HepG2 (cell line): Measurements from ENCODE around the gene FCHO1. TPM values are rescaled to one million over a fixed set of nuclear protein-coding genes. Genes with fewer than 3 reads are reported as not detected.

Source experiments
- EEA1 ChIP-seq: sonication (generic); formaldehyde crosslinking; IDR thresholded peaks from 2 replicates; pipeline ENCODE4 v1.5.1; 2020; ENCODE audit warnings: mild to moderate bottlenecking, missing genetic modification reagents, borderline replicate concordance
- FOXK1 ChIP-seq: sonication (generic); formaldehyde crosslinking; IDR thresholded peaks from 2 replicates; pipeline ENCODE4 v1.4.0; 2020; ENCODE audit warnings: low read depth, missing genetic modification reagents, borderline replicate concordance
- HOXA9 ChIP-seq: sonication (generic); formaldehyde crosslinking; IDR thresholded peaks from 2 replicates; pipeline ENCODE4 v1.8.1; 2022; ENCODE audit warnings: missing genetic modification reagents, mild to moderate bottlenecking, moderate library complexity, borderline replicate concordance
- NR1H2 ChIP-seq: sonication (generic); formaldehyde crosslinking; IDR thresholded peaks from 2 replicates; pipeline ENCODE4 v1.8.1; 2022; ENCODE audit warnings: low read depth, missing genetic modification reagents, borderline replicate concordance
- PPARG ChIP-seq: conservative IDR thresholded peaks from 2 replicates; pipeline ENCODE4 v1.6.1; 2016; ENCODE audit warnings: missing biosample characterization, missing genetic modification reagents
- RBM39 ChIP-seq: fragments of 200-400 bp; formaldehyde crosslinking; IDR thresholded peaks from one replicate; pipeline ENCODE4 v1.6.1; 2018; ENCODE audit warnings: antibody characterized with exemption, mild to moderate bottlenecking, low read depth, low read length; ENCODE audit not compliant: poor library complexity, severe bottlenecking
- SMAD1 ChIP-seq: sonication (generic); formaldehyde crosslinking; IDR thresholded peaks from 2 replicates; pipeline ENCODE4 v1.4.0; 2020; ENCODE audit warnings: missing genetic modification reagents, low read depth, mild to moderate bottlenecking, borderline replicate concordance
- SRF ChIP-seq: IDR thresholded peaks from 2 replicates; pipeline ENCODE4 v1.6.1; 2011; ENCODE audit warnings: mild to moderate bottlenecking, low read depth, low read length, moderate library complexity
- TRAFD1 ChIP-seq: sonication (generic); formaldehyde crosslinking; IDR thresholded peaks from 2 replicates; pipeline ENCODE4 v1.5.1; 2020; ENCODE audit warnings: missing genetic modification reagents, mild to moderate bottlenecking, borderline replicate concordance
- ZBTB10 ChIP-seq: sonication (generic); formaldehyde crosslinking; IDR thresholded peaks from 2 replicates; pipeline ENCODE4 v1.4.0; 2020; ENCODE audit warnings: missing genetic modification reagents, borderline replicate concordance
- ZGPAT ChIP-seq: IDR thresholded peaks from 2 replicates; pipeline ENCODE4 v1.6.1; 2016; ENCODE audit warnings: mild to moderate bottlenecking
- ZNF225 ChIP-seq: sonication (generic); formaldehyde crosslinking; IDR thresholded peaks from 2 replicates; pipeline ENCODE4 v1.4.0; 2020; ENCODE audit warnings: mild to moderate bottlenecking, missing genetic modification reagents
- ZNF766 ChIP-seq: sonication (generic); formaldehyde crosslinking; IDR thresholded peaks from 2 replicates; pipeline ENCODE4 v1.5.0; 2020; ENCODE audit warnings: missing genetic modification reagents, borderline replicate concordance
- ZNF770 ChIP-seq: sonication (generic); formaldehyde crosslinking; IDR thresholded peaks from 2 replicates; pipeline ENCODE4 v1.5.0; 2020; ENCODE audit warnings: mild to moderate bottlenecking, missing genetic modification reagents
- ZNF782 ChIP-seq: sonication (generic); formaldehyde crosslinking; IDR thresholded peaks from 2 replicates; pipeline ENCODE4 v1.4.0; 2020; ENCODE audit warnings: missing genetic modification reagents, mild to moderate bottlenecking, borderline replicate concordance
- polyA plus RNA-seq, 8 experiments: library from polyadenylated mRNA; depleted of rRNA in 3 of 8; stranded (reverse) in 7 of 8; unstranded in 1 of 8; fragments of >200 nt; fragmentation: Illumina TruSeq in 4 of 8; extraction: Trizol in 4 of 8; gene quantifications; 2 replicates each; pipeline versions ENCODE4 v1.2.1 to v1.2.3, GENCODE V29; 2011 to 2016; ENCODE audit warnings: low read depth in 4 of 8, missing spikeins in 1 of 8, mixed read lengths in 1 of 8; ENCODE audit not compliant: insufficient read depth in 1 of 8
- total RNA-seq, 5 experiments: library from RNA; depleted of rRNA; stranded (reverse); fragments of >200 nt; fragmentation: Illumina TruSeq; extraction: Trizol; gene quantifications; 2 replicates each; pipeline ENCODE4 v1.2.3, GENCODE V29; 2016; ENCODE audit warnings: low read depth in 1 of 5
- TF ChIP-seq, protein P1 (sequence below): sonication (generic); formaldehyde crosslinking; conservative IDR thresholded peaks from 2 replicates; pipeline ENCODE4 v1.4.0; 2020; ENCODE audit warnings: mild to moderate bottlenecking, missing genetic modification reagents, moderate library complexity

Gene FCHO1
- total and polyA plus RNA-seq, 2 of the 13 experiments (the other 11 are each of a cell fraction or from before 2014, with no cell fraction given) = 1.3 to 3.1 TPM

GRCh38 chr19:17718947-17719711, 32.1 kb upstream of the FCHO1 start, which contains the start of gene MAP1S (continued):
- TF ChIP-seq TRAFD1 (CRISPR knock-in tag) = no peak
- no peak for TF ChIP-seq ZNF782
- no peak for TF ChIP-seq PPARG (CRISPR knock-in tag)
- TF ChIP-seq FOXK1 = no peak
- TF ChIP-seq SRF = no peak
- peak; percentile 50; the same call in 1 of the 2 replicates for TF ChIP-seq ZGPAT (CRISPR knock-in tag)
- no peak for TF ChIP-seq NR1H2
- TF ChIP-seq SMAD1 = no peak
- no peak for TF ChIP-seq EEA1 (CRISPR knock-in tag)
- TF ChIP-seq, protein P1, sequence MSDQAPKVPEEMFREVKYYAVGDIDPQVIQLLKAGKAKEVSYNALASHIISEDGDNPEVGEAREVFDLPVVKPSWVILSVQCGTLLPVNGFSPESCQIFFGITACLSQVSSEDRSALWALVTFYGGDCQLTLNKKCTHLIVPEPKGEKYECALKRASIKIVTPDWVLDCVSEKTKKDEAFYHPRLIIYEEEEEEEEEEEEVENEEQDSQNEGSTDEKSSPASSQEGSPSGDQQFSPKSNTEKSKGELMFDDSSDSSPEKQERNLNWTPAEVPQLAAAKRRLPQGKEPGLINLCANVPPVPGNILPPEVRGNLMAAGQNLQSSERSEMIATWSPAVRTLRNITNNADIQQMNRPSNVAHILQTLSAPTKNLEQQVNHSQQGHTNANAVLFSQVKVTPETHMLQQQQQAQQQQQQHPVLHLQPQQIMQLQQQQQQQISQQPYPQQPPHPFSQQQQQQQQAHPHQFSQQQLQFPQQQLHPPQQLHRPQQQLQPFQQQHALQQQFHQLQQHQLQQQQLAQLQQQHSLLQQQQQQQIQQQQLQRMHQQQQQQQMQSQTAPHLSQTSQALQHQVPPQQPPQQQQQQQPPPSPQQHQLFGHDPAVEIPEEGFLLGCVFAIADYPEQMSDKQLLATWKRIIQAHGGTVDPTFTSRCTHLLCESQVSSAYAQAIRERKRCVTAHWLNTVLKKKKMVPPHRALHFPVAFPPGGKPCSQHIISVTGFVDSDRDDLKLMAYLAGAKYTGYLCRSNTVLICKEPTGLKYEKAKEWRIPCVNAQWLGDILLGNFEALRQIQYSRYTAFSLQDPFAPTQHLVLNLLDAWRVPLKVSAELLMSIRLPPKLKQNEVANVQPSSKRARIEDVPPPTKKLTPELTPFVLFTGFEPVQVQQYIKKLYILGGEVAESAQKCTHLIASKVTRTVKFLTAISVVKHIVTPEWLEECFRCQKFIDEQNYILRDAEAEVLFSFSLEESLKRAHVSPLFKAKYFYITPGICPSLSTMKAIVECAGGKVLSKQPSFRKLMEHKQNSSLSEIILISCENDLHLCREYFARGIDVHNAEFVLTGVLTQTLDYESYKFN (CRISPR knock-in tag) = no peak
- TF ChIP-seq ZNF225 (CRISPR knock-in tag) = no peak
- no peak for TF ChIP-seq HOXA9
- TF ChIP-seq ZNF766 (CRISPR knock-in tag) = peak; percentile 56; the same call in 1 of the 2 replicates
- no peak for TF ChIP-seq RBM39
- no peak for TF ChIP-seq ZNF770 (CRISPR knock-in tag)
- TF ChIP-seq ZBTB10 = no peak
